NCI-H128 (cell line): Measurements from ENCODE around the gene PRDM4.
"Not testable (repeated sequence)": the region's sequence is repeated elsewhere in the genome, so short reads cannot be mapped to it uniquely, and the experiment has no call there.

Source experiments
- DNase-seq: peaks from one replicate; lab custom pipeline; 2025; ENCODE audit not compliant: unreplicated experiment; lab: John Stamatoyannopoulos, UW

PRDM4 gene

DNA sequence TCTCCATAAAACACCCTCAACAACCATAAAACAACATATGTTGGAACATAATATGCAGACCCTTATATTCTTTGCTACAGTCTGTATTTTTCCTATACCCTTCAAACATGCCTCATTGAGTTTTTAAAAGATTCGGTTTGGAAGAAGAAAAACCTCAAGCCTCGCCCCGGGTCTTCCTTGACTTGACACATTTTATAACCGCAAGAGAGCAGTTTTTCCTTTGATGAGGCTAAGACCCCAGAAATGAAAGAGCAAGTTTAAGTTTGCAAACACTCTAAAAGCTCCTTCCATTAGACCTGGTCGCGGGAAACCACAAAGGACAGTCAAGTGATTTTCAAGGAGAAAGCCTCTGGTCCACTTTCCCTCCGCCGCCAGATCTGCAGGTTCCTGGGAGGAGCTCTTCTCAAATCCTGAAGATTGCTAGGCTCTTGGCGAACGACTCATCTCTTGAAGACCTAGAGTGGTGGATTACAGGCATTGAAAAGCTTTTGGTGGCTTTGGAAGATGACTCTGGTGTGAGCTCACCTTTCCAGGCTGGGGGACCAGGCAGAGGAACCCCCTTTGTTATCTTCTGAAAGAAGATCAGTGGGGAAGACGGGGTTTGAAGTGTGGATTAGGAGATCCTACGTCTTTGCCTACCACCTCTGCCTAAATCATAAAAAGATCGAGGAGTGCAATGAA lies 13.6 kb upstream of the PRDM4 start, which contains the start of gene ASCL4:
Gene ASCL4 (plus strand): TSS at position 356 of the 681 bp plus-strand sequence. CDS start 515 bp downstream, outside the sequence.
- no peak for DNase-seq

- no peak for DNase-seq
These were observed 6.5 kb upstream of the PRDM4 start for GRCh38 chr12:107767466-107767865.

DNA sequence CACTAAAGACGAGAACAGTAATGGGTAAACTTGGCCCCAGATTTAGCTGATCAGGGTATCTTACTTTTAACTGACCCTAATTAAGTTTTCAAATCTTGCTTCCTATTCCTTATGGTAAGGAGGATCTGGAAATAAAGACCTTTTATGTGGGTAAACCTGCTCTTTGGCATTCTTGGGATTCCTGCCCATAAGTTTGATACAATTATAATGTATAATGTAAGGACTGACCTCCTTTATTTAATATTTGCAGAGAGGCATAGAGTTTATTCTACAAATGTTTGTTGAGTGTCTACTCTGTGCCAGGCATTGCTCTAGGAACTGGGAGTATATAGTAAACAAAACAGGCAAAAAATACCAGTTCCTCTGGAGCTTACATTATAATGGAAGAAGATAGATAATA lies 4.4 kb upstream of the PRDM4 start:
- no peak for DNase-seq

DNA sequence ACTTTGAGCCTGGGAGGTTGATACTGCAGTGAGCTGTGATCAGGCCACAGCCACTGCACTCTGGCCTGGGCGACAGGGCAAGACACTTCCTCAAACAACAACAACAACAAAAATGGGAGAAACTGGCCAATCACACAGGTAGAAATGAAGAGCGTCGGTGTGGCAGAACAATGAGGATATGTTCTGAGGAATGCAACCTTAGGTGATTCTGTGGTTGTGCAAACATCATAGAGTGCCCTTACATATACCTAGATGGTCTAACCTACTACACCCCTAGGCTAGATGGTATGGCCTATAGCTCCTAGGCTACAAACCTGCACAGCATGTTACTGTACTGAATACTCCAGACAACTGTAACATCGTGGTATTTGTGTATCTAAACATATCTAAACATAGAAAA lies 3.7 kb upstream of the PRDM4 start:
- DNase-seq, result no peak

- DNase-seq, result no peak
These were observed 1.9 kb upstream of the PRDM4 start for GRCh38 chr12:107762874-107763273.

DNA sequence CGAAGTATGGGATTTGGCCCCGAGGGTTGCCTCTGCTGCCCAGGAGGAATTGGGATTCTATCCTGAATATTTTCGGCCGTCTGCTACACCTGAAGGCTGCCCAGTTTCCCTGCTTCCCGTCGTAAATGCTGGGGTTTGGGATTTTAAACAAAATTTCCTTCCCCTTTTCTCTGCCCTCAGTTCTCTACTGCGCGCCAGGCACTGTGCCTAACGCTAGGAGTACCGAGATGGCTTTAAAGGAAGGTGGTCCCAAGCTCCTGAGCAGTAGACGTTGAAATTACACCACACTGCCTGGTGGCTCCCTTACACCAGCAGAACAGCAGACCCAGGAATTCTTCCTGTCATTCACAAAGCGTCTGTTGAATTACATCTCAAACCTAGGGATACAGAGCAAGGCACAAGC lies 566 bp upstream of the PRDM4 start:
- no peak for DNase-seq

DNA sequence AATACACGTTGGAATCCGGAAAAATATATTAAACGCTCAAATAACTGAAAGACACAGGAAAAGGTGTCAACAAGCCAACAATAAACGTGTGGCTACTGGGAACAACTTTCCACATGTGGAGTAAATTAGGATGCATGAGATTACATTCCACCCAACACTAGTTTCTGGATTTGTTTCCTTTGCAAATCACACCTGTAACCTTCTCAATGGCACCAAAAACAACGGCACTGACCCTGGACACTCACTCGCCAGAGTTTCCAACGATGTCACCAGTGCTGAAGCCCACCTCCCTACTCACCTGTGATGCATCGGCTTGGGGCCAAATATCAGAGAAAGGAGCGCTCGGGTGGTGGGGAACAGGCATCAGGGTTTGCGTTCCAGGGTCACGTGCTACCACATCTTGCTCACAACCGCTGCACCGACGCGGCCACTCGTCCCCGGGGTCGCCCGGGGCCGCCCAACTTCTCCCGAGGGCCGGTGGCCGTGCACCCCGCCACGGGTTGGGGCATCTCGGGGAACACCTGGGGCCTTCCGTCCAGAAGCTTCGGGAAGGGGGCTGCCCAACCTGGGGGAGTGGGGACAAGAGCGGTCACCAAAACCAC lies 629 bp downstream of the PRDM4 start:
- no peak for DNase-seq

DNA sequence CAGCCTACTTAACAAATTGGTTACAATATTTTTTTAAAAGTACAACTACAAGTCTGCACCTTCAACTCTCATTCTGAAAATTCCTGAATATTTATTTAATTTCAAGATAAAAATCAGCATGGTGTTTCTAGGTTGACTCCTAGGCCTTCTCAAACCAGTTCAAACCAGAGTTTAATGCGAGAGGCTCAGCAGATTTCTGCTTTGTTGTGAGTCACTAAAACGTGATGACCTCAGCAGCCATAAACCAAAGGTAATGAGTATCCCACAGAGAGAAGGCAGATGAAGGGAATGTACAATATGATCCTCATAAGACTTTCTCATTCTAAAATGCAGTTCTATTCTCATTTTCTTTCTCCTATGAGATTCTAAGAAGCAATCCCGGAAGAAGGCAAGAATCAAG lies 1.5 kb downstream of the PRDM4 start:
- peak; percentile 17 for DNase-seq

DNA sequence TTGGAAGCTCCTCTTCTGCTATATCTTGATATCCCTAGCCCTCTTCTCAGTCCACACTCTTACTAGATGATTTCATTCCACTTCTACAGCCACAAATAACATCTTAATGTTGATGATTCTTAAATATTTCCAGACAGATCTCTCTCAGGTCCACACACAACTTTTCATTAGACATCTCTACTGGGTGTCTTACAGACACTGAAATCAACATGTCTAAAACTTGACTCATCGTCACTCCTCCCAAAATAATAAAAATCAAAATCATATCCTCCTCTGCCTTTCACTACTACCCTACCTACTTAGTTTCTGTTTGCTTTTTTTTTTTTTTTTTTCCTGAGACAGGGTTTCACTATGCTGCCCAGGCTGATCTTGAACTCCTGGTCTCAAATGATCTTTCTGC lies 11.9 kb downstream of the PRDM4 start:
- no peak for DNase-seq

GRCh38 chr12:107748472-107748871 lies 12.5 kb downstream of the PRDM4 start:
- no peak for DNase-seq

GRCh38 chr12:107736914-107737313 lies 24.0 kb downstream of the PRDM4 start:
- no peak for DNase-seq

DNA sequence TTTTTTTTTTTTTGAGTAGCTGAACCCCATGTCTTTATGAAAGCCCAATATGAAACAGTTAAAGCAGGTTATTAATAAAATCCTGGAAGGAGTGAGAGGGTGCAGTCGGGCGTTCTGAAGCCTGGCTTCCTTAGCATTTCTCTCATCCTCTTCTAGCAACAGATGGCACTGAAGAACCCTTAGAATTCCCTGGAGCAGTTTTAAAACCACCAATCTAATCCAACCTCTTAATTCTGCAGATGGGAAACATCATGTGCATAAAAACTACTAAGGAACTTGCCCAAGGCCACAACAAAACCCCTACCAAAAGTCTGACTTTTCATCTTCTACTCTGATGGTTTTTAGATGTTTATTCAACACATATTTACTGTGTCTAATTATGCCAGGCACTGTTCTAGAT lies 25.2 kb downstream of the PRDM4 start:
- DNase-seq, result no peak

- no peak for DNase-seq
These were observed 26.8 kb downstream of the PRDM4 start for GRCh38 chr12:107734139-107734538.

- no peak for DNase-seq
These were observed 28.6 kb downstream of the PRDM4 start for GRCh38 chr12:107732365-107732764.

- no peak for DNase-seq
These were observed 29.6 kb downstream of the PRDM4 start for GRCh38 chr12:107731366-107731765.

DNA sequence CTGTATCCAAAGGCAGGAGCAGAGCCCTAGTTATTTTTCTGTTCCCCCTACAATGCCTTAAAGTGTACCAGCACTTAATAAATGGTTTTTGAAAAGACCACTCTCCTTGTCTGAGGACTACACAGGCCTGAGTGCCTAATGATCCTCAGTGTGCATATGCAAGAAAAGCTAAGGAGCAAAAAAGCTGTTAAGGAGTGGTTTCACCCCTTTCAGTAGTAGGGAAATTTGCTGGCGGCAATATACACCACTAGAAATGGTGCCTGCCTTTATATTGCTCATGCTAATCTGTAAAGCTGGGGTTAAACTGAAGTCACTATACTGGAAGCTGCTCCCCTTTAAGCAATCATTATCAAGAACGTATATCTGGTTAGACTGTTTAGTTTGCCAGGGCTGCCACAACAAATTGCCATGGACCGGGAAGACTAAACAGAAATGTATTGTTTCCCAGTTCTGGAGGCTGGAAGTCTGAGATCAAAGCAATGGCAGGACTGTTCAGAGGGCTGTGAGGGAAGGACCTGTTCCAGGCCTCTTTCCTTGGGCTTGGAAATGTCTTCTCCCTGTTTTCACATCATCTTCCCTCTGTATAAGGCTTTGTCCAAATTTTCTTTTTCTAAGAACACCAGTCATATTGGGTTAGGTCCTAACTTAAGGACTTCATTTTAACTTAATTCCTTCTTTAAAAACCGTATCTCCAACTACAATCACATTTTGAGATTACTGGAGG lies 30.2 kb downstream of the PRDM4 start:
- no peak for DNase-seq

DNA sequence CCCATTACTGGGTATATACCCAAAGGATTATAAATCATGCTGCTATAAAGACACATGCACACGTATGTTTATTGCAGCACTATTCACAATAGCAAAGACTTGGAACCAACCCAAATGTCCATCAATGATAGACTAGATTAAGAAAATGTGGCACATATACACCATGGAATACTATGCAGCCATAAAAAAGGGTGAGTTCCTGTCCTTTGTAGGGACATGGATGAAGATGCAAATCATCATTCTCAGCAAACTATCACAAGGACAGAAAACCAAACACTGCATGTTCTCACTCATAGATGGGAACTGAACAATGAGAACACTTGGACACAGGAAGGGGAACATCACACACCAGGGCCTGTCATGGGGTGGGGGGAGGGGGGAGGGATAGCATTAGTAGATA lies 33.2 kb downstream of the PRDM4 start:
- not testable (repeated sequence) for DNase-seq

GRCh38 chr12:107727327-107727726 lies 33.6 kb downstream of the PRDM4 start:
- not testable (repeated sequence) for DNase-seq

DNA sequence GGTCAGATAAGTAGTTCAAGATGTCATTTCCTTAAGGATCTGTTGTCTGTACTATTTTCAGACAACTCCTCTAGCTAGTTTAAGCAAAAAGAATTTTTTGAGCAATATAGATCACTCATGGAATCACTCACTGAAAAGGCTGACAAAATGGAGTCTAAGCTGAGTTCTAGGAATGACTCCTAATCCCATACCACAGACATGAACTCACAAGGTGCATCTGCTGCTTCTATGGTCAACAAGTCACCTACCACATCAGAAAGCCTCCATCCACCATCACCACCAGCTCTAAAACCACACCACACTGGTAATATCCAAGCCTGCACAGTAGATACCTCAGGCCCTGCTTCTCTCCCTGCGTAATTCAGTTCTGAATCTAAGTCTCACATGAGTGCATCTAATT lies 42.3 kb downstream of the PRDM4 start:
- DNase-seq, result no peak

GRCh38 chr12:107715780-107716179 lies 45.2 kb downstream of the PRDM4 start:
- DNase-seq, result no peak

DNA sequence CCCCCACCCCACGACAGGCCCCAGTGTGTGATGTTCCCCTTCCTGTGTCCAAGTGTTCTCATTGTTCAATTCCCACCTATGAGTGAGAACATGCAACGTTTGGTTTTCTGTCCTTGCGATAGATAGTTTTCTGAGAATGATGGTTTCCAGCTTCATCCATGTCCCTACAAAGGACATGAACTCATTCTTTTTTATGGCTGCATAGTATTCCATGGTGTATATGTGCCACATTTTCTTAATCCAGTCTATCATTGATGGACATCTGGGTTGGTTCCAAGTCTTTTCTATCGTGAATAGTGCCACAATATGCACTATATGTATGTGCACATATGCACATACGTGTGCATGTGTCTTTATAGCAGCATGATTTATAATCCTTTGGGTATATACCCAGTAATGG lies 55.4 kb downstream of the PRDM4 start:
- not testable (repeated sequence) for DNase-seq

DNA sequence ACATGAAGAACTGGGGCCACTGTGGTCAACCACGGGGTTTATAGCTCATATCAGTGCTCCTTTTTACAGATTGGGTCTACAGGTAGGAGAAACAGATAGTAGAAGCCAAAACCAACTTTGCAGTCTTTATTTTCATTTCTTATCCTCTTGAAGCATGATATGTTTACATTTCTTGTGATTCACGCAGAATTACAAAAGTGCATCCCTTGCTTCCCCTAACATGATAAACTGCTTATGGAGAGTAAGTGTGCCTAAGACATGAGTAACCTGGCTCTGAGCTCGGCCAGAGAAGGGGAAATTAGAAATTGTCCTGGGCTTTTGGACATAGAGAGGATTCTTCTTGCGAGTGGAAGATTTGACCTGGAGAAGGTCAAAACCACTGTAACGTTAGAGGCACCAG lies 56.9 kb downstream of the PRDM4 start:
- no peak for DNase-seq
